Fibroblast of lung (primary cell): ENCODE results near the gene RTL10. TPM values are rescaled to one million over a fixed set of nuclear protein-coding genes. Genes with fewer than 3 reads are reported as not detected.

Source experiments
- DNase-seq, 2 donors: peaks; one replicate each; pipeline versions ENCODE4 v3.0.0 to v3.0.0-alpha.2; 2010; ENCODE audit warnings: low read depth in 2 of 2
- H2AFZ ChIP-seq: 2 replicates; pipeline ENCODE4 v1.5.1; 2012; ENCODE audit warnings: low read length, control low read depth, inconsistent platforms
- H3K27ac ChIP-seq: 2 replicates; pipeline ENCODE4 v1.5.1; 2011; ENCODE audit warnings: low read length, control low read depth; ENCODE audit not compliant: insufficient read depth
- H3K27me3 ChIP-seq: 2 replicates; pipeline ENCODE4 v1.5.1; 2011; ENCODE audit warnings: mild to moderate bottlenecking, low read length; ENCODE audit not compliant: control insufficient read depth, insufficient read depth
- H3K36me3 ChIP-seq: 2 replicates; pipeline ENCODE4 v1.5.1; 2011; ENCODE audit warnings: low read length; ENCODE audit not compliant: control insufficient read depth, insufficient read depth
- H3K4me1 ChIP-seq: 2 replicates; pipeline ENCODE4 v1.5.1; 2011; ENCODE audit warnings: low read length; ENCODE audit not compliant: control insufficient read depth, insufficient read depth; ENCODE audit errors: extremely low read depth
- H3K4me2 ChIP-seq: 2 replicates; pipeline ENCODE4 v1.5.1; 2011; ENCODE audit warnings: low read length, control low read depth; ENCODE audit not compliant: insufficient read depth; ENCODE audit errors: extremely low read depth
- H3K4me3 ChIP-seq, 4 experiments: fragments of 200-600 bp in 1 of 4; sonication (generic) in 1 of 4; replicated peaks in 1 of 4; 2 replicates each; pipeline ENCODE4 v1.5.1; 2011 to 2016; ENCODE audit warnings: low read length in 4 of 4, low read depth in 3 of 4, mild to moderate bottlenecking in 3 of 4, control low read depth in 2 of 4, inconsistent platforms in 1 of 4, mixed read lengths in 1 of 4; ENCODE audit not compliant: insufficient read depth in 1 of 4; ENCODE audit errors: control extremely low read depth in 1 of 4
- H3K79me2 ChIP-seq: 2 replicates; pipeline ENCODE4 v1.5.1; 2012; ENCODE audit warnings: mild to moderate bottlenecking, low read length, inconsistent platforms; ENCODE audit not compliant: control insufficient read depth, insufficient read depth
- H3K9ac ChIP-seq: 2 replicates; pipeline ENCODE4 v1.5.1; 2011; ENCODE audit warnings: mild to moderate bottlenecking, low read length, control low read depth; ENCODE audit not compliant: insufficient read depth
- H3K9me3 ChIP-seq: 2 replicates; pipeline ENCODE4 v1.5.1; 2012; ENCODE audit warnings: low read depth, low read length; ENCODE audit not compliant: control insufficient read depth, insufficient read depth
- H4K20me1 ChIP-seq: 2 replicates; pipeline ENCODE4 v1.5.1; 2011; ENCODE audit warnings: low read length; ENCODE audit not compliant: control insufficient read depth, insufficient read depth; ENCODE audit errors: extremely low read depth
- CTCF ChIP-seq, 2 donors: IDR thresholded peaks in 1 of 2; conservative IDR thresholded peaks in 1 of 2; 1 replicate in 1 of 2; 2 replicates in 1 of 2; pipeline ENCODE4 v1.5.1; 2011 to 2012; ENCODE audit warnings: low read length in 2 of 2, control low read depth in 1 of 2, inconsistent platforms in 1 of 2, low read depth in 1 of 2, mild to moderate bottlenecking in 1 of 2
- EZH2 ChIP-seq: IDR thresholded peaks from 2 replicates; pipeline ENCODE4 v1.5.1; 2012; ENCODE audit warnings: low read length, control low read depth, mild to moderate bottlenecking; ENCODE audit errors: missing control alignments
- polyA minus RNA-seq: library from RNA; depleted of rRNA, polyadenylated mRNA; stranded (reverse); fragments of >200 nt; gene quantifications from 2 replicates; pipeline ENCODE4 v1.2.3, GENCODE V29; 2011; ENCODE audit warnings: low replicate concordance
- polyA plus RNA-seq, 2 donors: library from polyadenylated mRNA; depleted of rRNA in 1 of 2; stranded (reverse) in 1 of 2; unstranded in 1 of 2; fragments of >200 nt; gene quantifications; 2 replicates each; pipeline ENCODE4 v1.2.1, GENCODE V29; 2011 to 2012; ENCODE audit warnings: missing spikeins in 1 of 2
- total RNA-seq: library from RNA; depleted of rRNA; stranded (reverse); fragments of >200 nt; gene quantifications from 2 replicates; pipeline ENCODE4 v1.2.1, GENCODE V29; 2014

The RTL10 gene
- total RNA-seq (7.3 and 7.7 TPM in 2 replicates), polyA plus RNA-seq (5.6 and 6.5 TPM in 2 replicates), polyA minus RNA-seq (22.6 and 34.5 TPM in 2 replicates)
- polyA plus RNA-seq (2012), result 7.5 and 8.7 TPM in 2 replicates

- H3K79me2 ChIP-seq, result peaks cover 46% of the 10 kb centered on the region
- H3K27ac ChIP-seq, result peak within 1 kb of the TSS; percentile 93
- H3K4me3 ChIP-seq, result peak within 1 kb of the TSS; percentile 83 to 95 (median 94)
- no peaks in the 10 kb centered on the region for H4K20me1 ChIP-seq
- peak; percentile 95 to 96 for DNase-seq
- peaks cover 6% of the 10 kb centered on the region for H3K4me1 ChIP-seq
- H3K36me3 ChIP-seq, result peaks cover 12% of the 10 kb centered on the region
- peak within 1 kb of the TSS; percentile 99 for H3K4me2 ChIP-seq
- H2AFZ ChIP-seq, result peak within 1 kb of the TSS; percentile 70
- peak within 1 kb of the TSS; percentile 89 for H3K9ac ChIP-seq
- TF ChIP-seq CTCF (conservative IDR thresholded peaks at IDR 0.05 in 1 of 2, IDR thresholded peaks at IDR 0.05 in 1 of 2; ENCODE audit: low read depth in 1 of 2, low read length in 2 of 2) (peak in 1 of 2 donors; percentile 2), EZH2 (no peak)
- no peaks in the 10 kb centered on the region for H3K9me3 ChIP-seq
- H3K27me3 ChIP-seq, result no peaks in the 10 kb centered on the region
Measured at GRCh38 chr22:19854778-19855503, at the start of gene RTL10, which contains the start of gene GNB1L. Gene RTL10, minus strand, starts transcription at chr22:19854874. Its CDS starts 2,613 bp downstream, at chr22:19852261. Gene GNB1L, minus strand, starts transcription at chr22:19854874. Its CDS starts 33,519 bp downstream, at chr22:19821355.

GRCh38 chr22:19904174-19904856 is 49.6 kb upstream of the RTL10 start:
- Histone ChIP-seq H3K4me1 (no peaks in the 10 kb centered on the region), H2AFZ (no peak overlapping the region), H3K9ac (no peak overlapping the region), H3K36me3 (no peaks in the 10 kb centered on the region), H3K27ac (no peak overlapping the region), H3K79me2 (no peaks in the 10 kb centered on the region), H4K20me1 (no peaks in the 10 kb centered on the region), H3K9me3 (no peaks in the 10 kb centered on the region), H3K27me3 (no peaks in the 10 kb centered on the region), H3K4me3 (no peak overlapping the region), H3K4me2 (no peak overlapping the region)
- no peak for DNase-seq
- no peak for TF ChIP-seq CTCF (conservative IDR thresholded peaks at IDR 0.05 in 1 of 2, IDR thresholded peaks at IDR 0.05 in 1 of 2; ENCODE audit: low read depth in 1 of 2, low read length in 2 of 2)
- TF ChIP-seq EZH2, result no peak

- Histone ChIP-seq H3K79me2 (no peaks in the 10 kb centered on the region), H3K9me3 (no peaks in the 10 kb centered on the region), H3K27me3 (no peaks in the 10 kb centered on the region), H3K4me3 (no peak overlapping the region), H3K36me3 (peaks cover 2% of the 10 kb centered on the region), H2AFZ (no peak overlapping the region), H4K20me1 (no peaks in the 10 kb centered on the region), H3K4me1 (no peaks in the 10 kb centered on the region), H3K4me2 (no peak overlapping the region), H3K9ac (no peak overlapping the region), H3K27ac (no peak overlapping the region)
- no peak for DNase-seq
- TF ChIP-seq EZH2 (no peak), CTCF (conservative IDR thresholded peaks at IDR 0.05 in 1 of 2, IDR thresholded peaks at IDR 0.05 in 1 of 2; ENCODE audit: low read depth in 1 of 2, low read length in 2 of 2) (no peak)
Measured at GRCh38 chr22:19903513-19903912, 48.8 kb upstream of the RTL10 start.
